NCI-H1436 treated with DMSO at 0.1 percent for 48 hours (cell line): Measurements from ENCODE around the gene CNTNAP4.

Experiments
- DNase-seq: peaks from one replicate; lab custom pipeline; 2025; lab: John Stamatoyannopoulos, UW

The CNTNAP4 gene

DNA sequence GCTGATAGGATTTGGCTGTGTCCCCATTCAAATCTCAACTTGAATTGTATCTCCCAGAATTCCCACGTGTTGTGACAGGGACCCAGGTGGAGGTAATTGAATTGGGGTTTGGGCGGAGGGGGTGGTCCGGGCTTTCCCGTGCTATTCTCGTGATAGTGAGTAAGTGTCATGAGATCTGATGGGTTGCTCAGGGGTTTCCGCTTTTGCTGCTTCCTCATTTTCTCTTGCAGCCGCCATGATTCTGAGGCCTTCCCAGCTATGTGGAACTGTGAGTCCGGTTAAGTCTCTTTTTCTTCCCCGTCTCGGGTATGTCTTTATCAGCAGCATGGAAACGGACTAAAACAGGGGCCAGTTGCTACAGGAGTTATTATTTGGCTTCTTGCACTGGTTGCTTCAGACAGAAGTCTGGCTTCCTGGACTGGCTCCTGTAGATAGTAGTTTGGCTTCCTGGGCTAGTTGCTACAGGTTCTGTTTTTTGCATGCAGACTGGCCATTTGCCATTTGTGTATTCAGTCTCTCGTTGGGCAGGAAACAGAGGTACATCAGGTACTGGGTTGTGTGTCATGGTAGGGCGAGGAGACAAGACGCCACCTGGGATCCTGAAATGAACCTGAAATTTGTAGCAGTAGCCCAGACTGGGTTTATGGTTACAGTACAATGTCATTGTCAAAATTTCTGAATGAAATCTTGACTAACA lies 32.6 kb downstream of the CNTNAP4 start:
- no peak for DNase-seq

DNA sequence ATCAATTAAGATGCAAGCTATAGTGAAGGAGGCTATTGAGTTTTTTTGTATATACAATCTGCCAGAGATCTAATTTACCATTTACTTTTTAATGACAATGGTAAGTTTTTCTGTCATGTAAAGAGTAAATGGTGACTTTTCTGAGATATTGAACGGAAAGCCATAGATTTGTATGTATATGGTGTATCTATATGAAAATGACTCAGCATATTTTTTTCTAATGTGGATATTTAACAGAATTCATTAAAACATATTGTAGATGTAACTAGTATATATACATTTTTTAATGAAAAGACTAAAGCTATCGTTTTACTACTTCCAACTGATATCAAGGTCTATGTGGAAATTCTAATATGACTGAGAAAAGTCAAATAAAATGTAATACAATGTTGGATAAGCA lies 34.1 kb downstream of the CNTNAP4 start:
- DNase-seq: no peak

DNA sequence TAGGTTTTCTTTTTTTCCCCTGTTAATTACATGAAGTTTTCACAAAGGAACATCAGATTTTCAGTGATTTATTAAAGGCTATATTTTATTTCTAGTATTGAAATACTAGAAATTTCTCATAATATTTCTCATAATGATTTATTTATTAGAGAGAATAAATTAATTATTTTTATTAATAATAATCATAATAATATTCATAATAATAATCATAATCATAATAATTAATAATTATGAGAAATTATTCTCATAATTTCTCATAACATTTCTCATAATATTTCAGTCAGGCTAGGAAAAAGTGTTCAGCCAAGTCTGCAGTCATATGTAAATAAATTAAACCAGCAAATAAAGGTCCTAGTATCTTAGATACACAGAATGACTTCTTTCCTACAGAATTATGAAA lies 41.4 kb downstream of the CNTNAP4 start:
- DNase-seq: no peak

DNA sequence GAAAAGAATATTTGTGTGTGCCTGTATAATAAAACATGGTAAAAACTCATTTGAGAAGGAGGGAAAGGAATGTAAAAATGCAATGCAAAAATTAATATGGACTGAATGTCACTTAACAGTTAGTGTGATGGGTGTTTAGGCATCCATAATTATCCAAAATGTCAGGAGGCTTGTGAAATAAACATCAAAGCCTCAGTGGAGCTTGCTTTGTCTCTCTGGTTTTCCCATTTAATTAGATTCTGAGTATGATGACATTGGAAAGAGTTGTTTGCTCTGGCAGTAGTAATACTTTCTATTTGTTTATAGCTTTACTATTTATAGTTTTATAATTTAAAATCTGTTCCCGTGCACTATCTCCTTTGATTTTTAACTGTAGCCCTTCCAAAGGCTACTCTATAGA lies 51.9 kb downstream of the CNTNAP4 start:
- no peak for DNase-seq

DNA sequence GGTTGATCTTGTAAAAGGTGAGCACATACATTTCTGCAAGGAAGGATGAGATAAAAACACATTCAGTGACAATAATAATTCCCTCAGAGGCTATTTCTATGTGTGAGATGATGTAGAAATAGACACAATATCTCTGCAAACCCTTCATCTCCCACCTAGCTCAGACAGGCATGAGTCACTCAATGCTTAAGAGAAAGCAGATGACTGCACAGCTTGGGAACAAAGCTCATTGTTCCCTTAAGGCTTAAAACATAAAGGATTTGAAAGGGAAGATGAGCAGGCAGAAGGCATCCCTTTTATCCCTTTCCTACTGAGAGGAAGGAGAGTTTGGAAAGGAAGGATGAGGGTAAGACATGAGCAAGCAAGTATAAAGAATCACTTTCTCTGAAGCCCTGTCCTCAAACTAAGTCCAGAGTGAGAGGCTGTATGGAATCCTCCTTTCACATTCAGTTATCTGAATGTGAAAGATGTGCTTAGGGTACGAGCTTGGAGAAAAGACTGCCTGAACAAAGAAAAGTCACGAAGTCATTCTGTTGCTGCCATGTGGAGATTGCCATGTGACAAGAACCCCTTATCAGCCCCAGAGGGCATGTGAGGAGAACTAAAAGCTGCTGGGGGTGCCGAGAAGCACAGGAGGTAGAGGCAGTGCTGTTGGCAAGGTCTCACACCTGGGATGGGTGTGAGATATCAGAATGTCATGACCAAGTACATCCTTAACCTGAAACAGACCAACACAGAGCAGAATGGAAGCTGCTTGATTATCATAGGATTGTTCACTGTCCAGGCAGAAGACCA lies 58.2 kb downstream of the CNTNAP4 start:
- no peak for DNase-seq

DNA sequence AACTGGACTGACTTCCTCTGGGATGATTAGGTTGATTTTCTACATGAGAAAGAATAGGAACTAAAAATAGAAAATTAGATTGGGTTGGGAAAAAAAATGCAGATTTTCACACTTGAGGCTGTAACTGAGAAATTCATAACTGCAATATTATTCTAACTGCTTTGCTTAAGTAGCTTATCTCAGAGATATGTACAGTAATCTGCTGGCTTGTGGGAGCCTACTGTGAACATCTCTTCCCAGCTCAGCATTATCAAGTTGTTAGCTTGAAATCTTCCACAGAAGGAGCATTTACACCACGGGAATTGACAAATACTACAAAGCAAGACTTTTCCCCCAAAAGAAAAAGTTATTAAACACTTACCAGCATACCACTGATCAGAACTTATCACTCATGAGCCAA lies 58.9 kb downstream of the CNTNAP4 start:
- no peak for DNase-seq

DNA sequence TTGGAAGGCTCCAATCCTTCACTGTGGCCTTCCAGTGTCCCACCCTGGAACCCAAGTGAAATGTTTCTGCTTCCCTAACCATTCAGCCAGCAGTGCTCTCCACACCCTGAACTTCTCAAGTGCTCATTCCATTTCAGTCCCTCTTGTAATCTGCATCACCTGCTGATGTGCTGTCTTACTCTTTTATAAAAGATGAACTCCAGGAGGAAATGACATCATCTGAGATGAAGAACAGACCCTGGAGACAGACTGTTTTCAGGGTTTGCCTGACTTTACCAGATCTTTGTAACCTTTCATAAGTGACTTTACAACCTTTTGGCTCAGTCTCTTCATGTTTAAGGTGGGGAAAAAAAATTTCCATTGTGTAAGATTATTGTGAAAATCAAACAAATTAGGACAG lies 61.3 kb downstream of the CNTNAP4 start:
- no peak for DNase-seq

DNA sequence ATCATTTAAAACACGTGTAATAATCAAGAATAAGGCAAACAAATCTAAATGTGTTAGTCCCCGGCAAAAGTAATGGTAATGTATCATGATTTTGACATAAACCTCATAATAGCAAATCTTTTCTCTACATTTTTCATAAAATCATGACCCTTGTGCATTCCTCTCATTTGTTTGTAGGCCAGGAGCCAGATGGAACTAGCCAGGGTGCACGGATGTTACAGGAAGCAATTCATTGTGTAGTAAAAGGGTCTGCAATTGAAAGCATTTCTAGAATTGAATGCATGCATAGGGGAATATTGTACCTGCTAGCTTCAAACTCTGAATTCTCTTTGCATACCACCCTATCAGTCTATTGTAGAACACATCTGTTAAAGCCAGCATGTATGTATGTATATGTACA lies 66.6 kb downstream of the CNTNAP4 start:
- DNase-seq: no peak

DNA sequence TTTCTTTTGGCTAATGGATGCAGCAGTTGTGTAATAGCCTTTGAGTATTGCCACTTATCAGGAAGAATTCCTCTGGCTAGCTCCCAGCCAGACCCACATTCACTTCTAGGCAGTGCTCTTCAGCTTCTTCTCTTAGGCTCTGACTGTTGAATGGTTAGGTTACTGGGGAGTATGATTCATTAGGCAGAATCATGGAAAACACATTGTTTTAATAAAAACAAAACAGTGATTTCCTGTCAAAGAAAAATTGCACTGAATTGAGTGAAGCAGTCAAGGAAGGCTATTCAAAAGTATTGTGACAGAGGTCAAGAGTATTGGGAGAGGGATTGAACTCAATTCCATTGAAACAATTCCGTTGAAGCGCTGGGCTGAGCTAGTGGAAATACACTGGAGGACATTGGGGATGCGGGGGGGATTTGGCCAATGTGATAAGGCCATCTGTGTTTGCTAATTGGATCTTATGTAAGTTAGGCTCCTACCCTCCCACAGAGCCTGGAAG lies 68.0 kb downstream of the CNTNAP4 start:
- DNase-seq: no peak

DNA sequence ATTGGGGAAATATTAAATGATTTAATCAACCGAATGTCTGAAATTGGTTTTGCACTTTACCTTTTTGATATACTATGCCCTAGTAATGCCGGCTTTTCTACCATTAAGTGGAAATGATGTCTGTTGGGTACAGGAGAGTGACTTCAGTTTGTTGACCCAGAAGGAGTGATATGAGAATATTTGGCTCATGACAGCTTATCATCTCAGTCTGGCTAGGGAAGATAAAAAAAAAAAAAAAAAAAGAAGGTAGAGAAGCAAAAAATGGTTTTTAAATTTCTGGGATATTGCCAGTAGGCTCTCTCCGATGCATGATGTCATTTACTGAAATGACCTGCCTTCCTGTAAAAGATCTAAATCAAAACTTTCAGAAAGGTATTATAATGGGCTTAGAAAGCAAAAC lies 69.0 kb downstream of the CNTNAP4 start:
- no peak for DNase-seq

DNA sequence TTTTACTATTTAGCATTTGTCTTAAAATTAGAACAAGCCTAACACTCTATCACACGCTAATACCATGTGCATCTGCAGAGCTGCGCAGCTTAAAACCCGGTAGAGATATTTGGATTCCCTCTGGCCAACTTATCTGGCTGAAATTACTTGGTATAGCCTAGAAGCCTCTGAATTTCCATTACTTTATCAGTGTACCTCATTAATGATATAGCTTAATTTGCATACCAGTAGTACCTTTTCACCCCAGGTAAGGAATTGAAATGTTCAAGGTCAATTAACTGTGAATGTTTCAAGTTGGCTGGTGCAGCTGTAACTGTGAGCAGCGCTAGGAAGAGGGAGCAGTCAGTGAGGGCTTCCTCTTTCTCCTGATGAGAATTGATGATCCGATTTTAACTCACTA lies 74.2 kb downstream of the CNTNAP4 start:
- DNase-seq: no peak

DNA sequence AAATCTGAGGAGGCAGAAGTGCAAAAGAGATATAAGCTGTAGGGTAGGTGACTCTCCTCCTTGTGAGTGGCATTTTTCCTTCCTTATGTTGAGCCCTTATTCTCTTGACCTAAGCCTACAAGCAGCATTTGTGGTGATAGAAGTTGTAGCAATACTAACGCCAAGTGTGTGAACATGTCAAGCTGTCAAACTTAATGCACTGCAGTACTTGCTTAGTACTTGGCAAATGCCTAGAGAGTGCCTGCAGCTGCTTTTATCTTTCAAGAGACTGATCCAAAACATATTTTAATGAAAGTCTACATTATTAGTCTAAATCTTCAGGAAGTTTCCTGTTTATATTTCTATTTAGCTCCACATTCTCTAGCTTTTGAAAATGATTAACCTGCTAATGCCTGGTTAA lies 83.2 kb downstream of the CNTNAP4 start:
- no peak for DNase-seq

DNA sequence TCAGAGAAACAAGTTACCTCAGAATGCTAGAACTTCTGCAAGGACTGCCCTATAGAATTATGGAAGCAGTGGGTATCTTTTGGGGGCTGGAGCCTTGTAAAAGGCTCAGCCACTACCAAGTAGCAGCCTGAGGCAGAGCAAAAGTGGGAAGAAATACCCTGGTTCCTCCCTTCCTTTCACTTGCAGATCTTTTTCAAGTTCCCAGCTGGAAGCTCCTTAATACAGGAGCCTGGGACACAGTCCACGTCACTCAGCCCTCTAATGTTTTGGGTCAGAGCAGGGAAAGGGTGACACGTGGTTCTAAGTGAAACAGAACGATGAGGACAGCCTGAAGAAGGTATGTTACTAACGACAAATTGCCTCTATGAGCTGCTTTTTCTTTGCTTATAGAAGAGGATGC lies 93.1 kb downstream of the CNTNAP4 start:
- no peak for DNase-seq

DNA sequence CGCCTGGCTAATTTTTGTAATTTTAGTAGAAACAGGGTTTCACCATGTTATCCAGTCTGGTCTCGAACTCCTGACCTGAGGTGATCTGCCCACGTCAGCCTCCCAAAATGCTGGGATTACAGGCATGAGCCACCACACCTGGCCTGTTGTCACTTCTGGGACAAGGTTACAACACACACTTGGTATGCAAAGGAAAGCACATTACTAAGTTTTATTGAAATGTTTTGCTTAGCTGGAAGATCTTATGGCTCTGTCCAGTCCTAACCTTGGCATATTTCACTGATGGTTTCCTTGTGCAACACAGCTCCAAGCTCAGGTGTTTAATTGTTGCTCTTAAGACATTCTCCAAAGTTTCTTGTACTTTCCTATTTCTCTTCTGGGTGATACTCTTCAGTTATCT lies 94.2 kb downstream of the CNTNAP4 start:
- DNase-seq: no peak

DNA sequence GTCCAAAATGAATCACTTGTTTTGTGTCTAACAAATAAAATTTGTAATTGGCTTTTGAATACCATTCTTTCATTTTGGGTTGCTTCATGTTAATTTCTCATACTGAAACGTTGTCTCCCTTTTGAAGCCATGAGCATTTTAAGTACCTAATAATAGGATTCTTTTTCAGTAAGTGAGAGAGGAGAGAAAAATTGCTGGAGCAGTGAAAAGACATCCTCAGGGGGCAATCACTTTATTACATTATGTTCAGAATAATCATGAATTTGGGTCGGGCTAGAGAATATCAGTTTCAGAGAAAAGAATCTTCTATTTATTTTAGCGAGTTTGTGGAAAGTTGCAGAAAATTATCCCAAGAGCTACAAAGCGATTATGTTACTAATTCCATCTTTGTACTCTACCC lies 96.8 kb downstream of the CNTNAP4 start:
- no peak for DNase-seq

DNA sequence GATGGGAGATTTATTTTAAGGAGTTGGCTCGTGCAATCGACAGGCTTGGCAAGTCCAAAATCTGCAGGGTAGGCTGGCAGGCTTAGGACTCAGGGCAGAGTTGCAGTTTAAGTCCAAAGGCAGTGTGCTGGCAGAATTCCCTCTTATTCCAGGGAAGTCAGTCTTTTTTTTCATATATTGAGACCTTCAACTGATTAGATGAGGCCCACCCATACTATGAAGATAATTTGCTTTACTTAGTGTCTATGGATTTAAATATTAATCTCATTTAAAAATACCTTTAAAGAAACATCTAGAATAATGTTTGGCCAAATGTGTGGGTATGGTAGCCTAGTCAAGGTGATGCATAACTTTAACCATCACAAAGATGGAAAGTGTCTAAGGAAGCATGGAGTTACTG lies 99.8 kb downstream of the CNTNAP4 start:
- no peak for DNase-seq

DNA sequence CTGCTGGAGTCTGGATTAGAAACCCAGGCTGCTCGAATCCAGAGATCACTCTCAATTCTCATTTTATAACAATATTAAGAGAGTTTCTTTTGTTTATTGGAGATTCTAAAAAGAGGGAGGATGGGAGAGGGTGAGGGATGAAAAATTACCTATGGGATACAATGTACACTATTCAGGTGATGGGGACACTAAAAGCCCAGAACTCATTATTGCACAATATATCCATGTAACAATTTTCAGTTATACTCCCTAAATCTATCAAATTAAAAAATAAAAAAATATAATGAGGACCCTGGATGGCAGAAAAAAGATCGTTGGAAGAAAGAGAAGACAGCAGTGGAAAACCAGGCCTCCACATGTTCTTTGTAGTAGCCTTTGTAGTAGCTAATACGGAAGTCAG lies 100.8 kb downstream of the CNTNAP4 start:
- DNase-seq: no peak

DNA sequence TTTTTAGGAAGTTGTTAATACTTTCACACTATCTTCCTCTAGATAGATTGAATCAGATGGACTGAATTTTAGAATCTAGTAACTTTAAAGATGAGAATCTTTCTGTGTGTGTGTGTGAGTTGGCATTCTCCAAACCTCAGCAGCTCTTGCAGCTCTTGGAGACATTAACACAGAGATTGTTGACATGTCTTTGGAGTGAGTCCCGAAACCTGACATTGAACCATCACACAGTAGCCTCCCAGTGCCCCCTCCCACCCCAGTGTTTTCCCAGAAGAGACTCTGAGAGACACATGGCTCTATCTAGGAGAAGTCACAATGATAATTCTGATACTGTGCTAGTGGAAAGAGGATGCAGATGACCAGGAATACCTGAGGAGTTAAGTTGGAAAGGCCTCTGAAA lies 103.9 kb downstream of the CNTNAP4 start:
- DNase-seq: no peak

DNA sequence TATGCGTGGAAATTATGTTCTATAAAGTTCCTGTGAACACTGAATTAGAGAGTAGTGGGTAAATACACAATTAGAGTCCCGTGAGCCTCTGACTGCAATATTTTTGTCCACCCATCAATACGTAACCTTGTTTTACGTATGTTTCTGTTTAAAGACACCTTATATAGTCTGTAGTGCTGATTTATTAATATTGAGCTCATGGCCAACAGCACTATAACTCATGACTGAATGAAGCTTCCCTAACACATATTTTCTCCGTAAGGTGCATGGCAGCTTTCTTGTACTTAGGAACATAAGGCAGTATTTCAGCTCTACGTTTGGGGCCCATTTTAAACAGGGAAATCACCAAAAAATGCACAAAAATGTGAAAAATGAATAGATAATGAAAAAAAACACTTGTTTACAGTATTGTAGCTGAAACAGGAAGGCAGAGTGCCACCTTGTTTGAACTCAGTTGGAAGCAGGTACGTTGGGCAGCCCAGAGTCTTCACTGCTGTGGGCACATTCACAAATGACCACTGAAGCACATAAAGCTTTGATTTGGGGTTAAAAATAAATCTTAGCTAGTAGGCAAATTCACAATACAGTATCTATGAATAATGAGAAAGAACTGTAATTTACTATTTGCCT lies 108.5 kb downstream of the CNTNAP4 start:
- no peak for DNase-seq

DNA sequence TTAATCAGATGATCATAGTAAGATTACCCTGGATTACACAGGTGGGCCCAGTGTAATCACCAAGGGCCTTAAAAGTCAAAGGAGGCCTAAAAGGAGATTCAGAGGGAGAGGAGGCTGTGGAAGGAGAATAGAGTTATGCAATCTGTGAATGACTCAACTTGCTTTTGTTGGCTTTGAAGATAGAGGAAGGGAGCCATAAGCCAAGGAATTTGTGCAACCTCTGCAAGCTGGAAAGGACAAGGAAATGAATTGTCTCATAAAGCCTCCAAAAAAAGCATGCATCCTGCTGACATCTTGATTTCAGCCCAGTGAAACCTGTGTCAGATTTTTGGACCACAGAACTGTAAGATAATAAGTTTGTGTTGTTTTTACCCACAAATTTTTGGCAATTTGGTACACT lies 109.6 kb downstream of the CNTNAP4 start:
- DNase-seq: no peak

DNA sequence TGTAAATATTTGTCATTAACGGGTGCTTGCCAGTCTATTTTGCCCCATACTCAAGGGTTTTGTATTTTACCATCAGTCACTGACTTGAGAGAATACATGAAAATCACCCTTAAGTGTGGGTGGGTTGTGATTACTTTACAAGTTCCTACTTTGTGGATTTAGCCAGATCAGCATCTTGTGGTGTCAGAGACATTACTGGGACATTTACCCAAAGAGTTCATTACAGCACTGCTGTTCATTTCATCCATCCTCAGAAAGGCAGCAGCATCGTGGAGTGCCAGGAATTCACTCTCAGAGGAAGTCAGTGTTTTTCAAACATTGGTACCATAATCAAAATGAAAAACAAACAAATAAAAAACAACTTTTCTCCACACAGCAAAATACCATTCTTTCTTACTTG lies 110.8 kb downstream of the CNTNAP4 start:
- no peak for DNase-seq

DNA sequence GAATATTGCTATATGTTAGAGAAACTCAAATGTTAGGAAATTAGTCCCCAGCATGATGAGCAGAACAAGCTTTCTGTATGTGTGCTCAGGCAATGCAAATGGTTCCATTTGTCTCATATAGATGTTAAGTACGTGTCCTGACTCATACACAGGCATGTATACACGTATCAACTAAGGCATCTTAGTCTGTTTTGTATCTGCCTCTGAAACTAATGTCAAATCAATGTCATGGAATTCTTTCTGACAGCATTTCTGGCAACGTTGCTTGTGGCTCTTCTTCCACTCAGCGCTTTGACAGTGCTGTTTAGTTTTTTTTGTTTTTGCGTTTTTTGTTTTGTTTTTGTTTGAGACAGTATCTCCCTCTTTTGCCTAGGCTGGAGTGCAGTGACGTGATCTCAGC lies 111.9 kb downstream of the CNTNAP4 start:
- no peak for DNase-seq

DNA sequence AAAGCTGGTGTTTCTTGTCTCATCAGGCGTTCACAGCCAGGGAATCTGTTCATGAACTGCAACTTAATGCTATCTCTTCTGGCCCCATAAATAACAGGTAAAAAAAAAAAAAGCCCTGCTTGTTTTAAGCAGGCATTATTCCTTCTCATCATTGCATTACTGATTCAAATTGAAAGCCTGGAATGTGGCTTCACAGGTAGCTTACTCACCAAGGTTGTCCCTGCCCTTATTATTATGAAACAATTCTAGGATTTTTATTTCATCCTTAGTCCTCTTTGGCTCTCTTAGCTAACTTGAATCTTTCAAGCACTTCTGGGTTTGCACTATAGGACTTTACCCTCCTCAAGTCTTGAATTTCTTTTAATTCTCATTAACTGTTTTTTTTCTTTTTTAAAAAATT lies 113.3 kb downstream of the CNTNAP4 start:
- no peak for DNase-seq
